ENCODE measurements around the gene POLG2. TPM values are rescaled to one million over a fixed set of nuclear protein-coding genes. Genes with fewer than 3 reads are reported as not detected.
"Not testable (repeated sequence)": the region's sequence is repeated elsewhere in the genome, so short reads cannot be mapped to it uniquely, and the experiment has no call there.

POLG2 gene
- total RNA-seq, 4 donors from 2014 or later = 2.4 to 41.8 (median 17.8) TPM

- intact Hi-C loops (cut with DNase I; ENCODE audit: low total_unique reads) = no loop called here
- H3K4me1 ChIP-seq = no peaks in the 10 kb centered on the region
- H3K9me3 ChIP-seq = no peaks in the 10 kb centered on the region
- TF ChIP-seq POLR2A (IDR thresholded peaks at IDR 0.05) = no peak
- TF ChIP-seq, protein P1, sequence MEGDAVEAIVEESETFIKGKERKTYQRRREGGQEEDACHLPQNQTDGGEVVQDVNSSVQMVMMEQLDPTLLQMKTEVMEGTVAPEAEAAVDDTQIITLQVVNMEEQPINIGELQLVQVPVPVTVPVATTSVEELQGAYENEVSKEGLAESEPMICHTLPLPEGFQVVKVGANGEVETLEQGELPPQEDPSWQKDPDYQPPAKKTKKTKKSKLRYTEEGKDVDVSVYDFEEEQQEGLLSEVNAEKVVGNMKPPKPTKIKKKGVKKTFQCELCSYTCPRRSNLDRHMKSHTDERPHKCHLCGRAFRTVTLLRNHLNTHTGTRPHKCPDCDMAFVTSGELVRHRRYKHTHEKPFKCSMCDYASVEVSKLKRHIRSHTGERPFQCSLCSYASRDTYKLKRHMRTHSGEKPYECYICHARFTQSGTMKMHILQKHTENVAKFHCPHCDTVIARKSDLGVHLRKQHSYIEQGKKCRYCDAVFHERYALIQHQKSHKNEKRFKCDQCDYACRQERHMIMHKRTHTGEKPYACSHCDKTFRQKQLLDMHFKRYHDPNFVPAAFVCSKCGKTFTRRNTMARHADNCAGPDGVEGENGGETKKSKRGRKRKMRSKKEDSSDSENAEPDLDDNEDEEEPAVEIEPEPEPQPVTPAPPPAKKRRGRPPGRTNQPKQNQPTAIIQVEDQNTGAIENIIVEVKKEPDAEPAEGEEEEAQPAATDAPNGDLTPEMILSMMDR (IDR thresholded peaks at IDR 0.05) = no peak
- H3K36me3 ChIP-seq = no peaks in the 10 kb centered on the region
- DNase-seq = no peak
- H3K4me3 ChIP-seq = no peak overlapping the region
- no peaks in the 10 kb centered on the region for H3K27me3 ChIP-seq
- H3K27ac ChIP-seq = no peak overlapping the region
These were observed 49.3 kb downstream of the POLG2 start for GRCh38 chr17:64447526-64447925.

GRCh38 chr17:64443086-64443760 lies 53.6 kb downstream of the POLG2 start:
- intact Hi-C loops (cut with DNase I; ENCODE audit: low total_unique reads) = no loop called here
- DNase-seq = no peak
- TF ChIP-seq, protein P1 (IDR thresholded peaks at IDR 0.05) = no peak
- TF ChIP-seq POLR2A (IDR thresholded peaks at IDR 0.05) = no peak
- H3K27me3 ChIP-seq = no peaks in the 10 kb centered on the region
- H3K4me1 ChIP-seq = no peaks in the 10 kb centered on the region
- H3K27ac ChIP-seq = no peak overlapping the region
- no peaks in the 10 kb centered on the region for H3K36me3 ChIP-seq
- H3K4me3 ChIP-seq = no peak overlapping the region
- peaks cover 0 to 2% of the 10 kb centered on the region in 2 donors for H3K9me3 ChIP-seq

- no peaks in the 10 kb centered on the region for H3K4me1 ChIP-seq
- DNase-seq = no peak
- H3K27me3 ChIP-seq = no peaks in the 10 kb centered on the region
- intact Hi-C loops (cut with DNase I; ENCODE audit: low total_unique reads) = no loop called here
- H3K4me3 ChIP-seq = no peak overlapping the region
- H3K36me3 ChIP-seq = no peaks in the 10 kb centered on the region
- TF ChIP-seq, protein P1 (IDR thresholded peaks at IDR 0.05) = no peak
- no peak for TF ChIP-seq POLR2A (IDR thresholded peaks at IDR 0.05)
- H3K9me3 ChIP-seq = peaks cover 0 to 8% of the 10 kb centered on the region in 2 donors
- no peak overlapping the region for H3K27ac ChIP-seq
These were observed 54.3 kb downstream of the POLG2 start for GRCh38 chr17:64442541-64442971.

GRCh38 chr17:64441772-64442540 lies 54.9 kb downstream of the POLG2 start:
- Histone ChIP-seq H3K4me3 (no peak overlapping the region), H3K27me3 (no peaks in the 10 kb centered on the region), H3K9me3 (peaks cover 0 to 10% of the 10 kb centered on the region in 2 donors), H3K4me1 (no peaks in the 10 kb centered on the region), H3K36me3 (no peaks in the 10 kb centered on the region), H3K27ac (no peak overlapping the region)
- intact Hi-C loops (cut with DNase I; ENCODE audit: low total_unique reads) = no loop called here
- DNase-seq = no peak
- TF ChIP-seq, protein P1 (IDR thresholded peaks at IDR 0.05) = no peak
- no peak for TF ChIP-seq POLR2A (IDR thresholded peaks at IDR 0.05)

GRCh38 chr17:64439956-64440355 lies 56.9 kb downstream of the POLG2 start:
- no peaks in the 10 kb centered on the region for H3K27me3 ChIP-seq
- DNase-seq = no peak
- H3K27ac ChIP-seq = no peak overlapping the region
- no peaks in the 10 kb centered on the region for H3K36me3 ChIP-seq
- H3K4me1 ChIP-seq = no peaks in the 10 kb centered on the region
- intact Hi-C loops (cut with DNase I; ENCODE audit: low total_unique reads) = no loop called here
- peaks cover 0 to 10% of the 10 kb centered on the region in 2 donors for H3K9me3 ChIP-seq
- no peak for TF ChIP-seq POLR2A (IDR thresholded peaks at IDR 0.05)
- TF ChIP-seq, protein P1 (IDR thresholded peaks at IDR 0.05) = no peak
- no peak overlapping the region for H3K4me3 ChIP-seq

DNA sequence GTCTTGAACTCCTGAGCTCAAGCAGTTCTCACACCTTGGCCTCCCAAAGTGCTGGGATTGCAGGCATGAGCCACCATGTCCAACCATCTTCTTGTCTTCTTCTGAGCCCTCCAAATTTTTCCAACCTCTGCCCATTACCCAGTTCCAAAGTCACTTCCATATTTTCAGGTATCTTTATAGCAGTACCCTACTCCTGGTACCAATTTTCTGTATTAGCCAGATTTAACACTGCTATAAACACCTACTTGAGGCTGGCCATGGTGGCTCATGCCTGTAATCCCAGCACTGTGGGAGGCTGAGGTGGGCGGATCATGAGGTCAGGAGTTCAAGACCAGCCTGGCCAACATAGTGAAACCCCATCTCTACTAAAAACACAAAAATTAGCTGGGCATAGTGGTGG lies 57.3 kb downstream of the POLG2 start:
- H3K27me3 ChIP-seq; intact Hi-C loops (cut with DNase I; ENCODE audit: low total_unique reads); H3K4me3 ChIP-seq; DNase-seq; H3K4me1 ChIP-seq; H3K27ac ChIP-seq; H3K36me3 ChIP-seq: not testable (repeated sequence)
- H3K9me3 ChIP-seq = peaks cover 0 to 10% of the 10 kb centered on the region in 2 donors
